Measurements from ENCODE around the gene EFNA3.

EFNA3 gene

GRCh38 chr1:155130272-155131006 lies 51.8 kb downstream of the EFNA3 start:
- TF ChIP-seq CTCF (IDR thresholded peaks at IDR 0.05; ENCODE audit: low read depth, low read length) = no peak
- peak overlapping the region; percentile 15 for H3K27ac ChIP-seq

GRCh38 chr1:155131285-155131684 lies 52.6 kb downstream of the EFNA3 start:
- H3K27me3 ChIP-seq (ENCODE audit: insufficient read depth, low read depth, severe bottlenecking) = peaks cover 16% of the 10 kb centered on the region
- no peaks in the 10 kb centered on the region for H3K9me3 ChIP-seq (ENCODE audit: severe bottlenecking)
- no peak overlapping the region for H3K27ac ChIP-seq
- no peak for DNase-seq
- TF ChIP-seq CTCF (IDR thresholded peaks at IDR 0.05; ENCODE audit: low read depth, low read length) = no peak
- H3K4me3 ChIP-seq (ENCODE audit: low read depth, low read length) = no peak overlapping the region
- H3K36me3 ChIP-seq = peaks cover 9% of the 10 kb centered on the region; the same call in 1 of the 2 replicates

More at GRCh38 chr1:155130272-155131006, 51.8 kb downstream of the EFNA3 start:
- peaks cover 16% of the 10 kb centered on the region for H3K27me3 ChIP-seq (ENCODE audit: insufficient read depth, low read depth, severe bottlenecking)
- H3K9me3 ChIP-seq (ENCODE audit: severe bottlenecking) = no peaks in the 10 kb centered on the region
- peak overlapping the region; percentile 0; the same call in 1 of the 2 replicates for H3K4me3 ChIP-seq (ENCODE audit: low read depth, low read length)
- H3K36me3 ChIP-seq = peaks cover 9% of the 10 kb centered on the region; the same call in 1 of the 2 replicates
- peak; percentile 76 for DNase-seq

- no peak for TF ChIP-seq CTCF (IDR thresholded peaks at IDR 0.05; ENCODE audit: low read depth, low read length)
- H3K27ac ChIP-seq = no peak overlapping the region
- H3K27me3 ChIP-seq (ENCODE audit: insufficient read depth, low read depth, severe bottlenecking) = peaks cover 14% of the 10 kb centered on the region
- H3K36me3 ChIP-seq = peaks cover 10% of the 10 kb centered on the region
- H3K9me3 ChIP-seq (ENCODE audit: severe bottlenecking) = no peaks in the 10 kb centered on the region
- no peak for DNase-seq
- no peak overlapping the region for H3K4me3 ChIP-seq (ENCODE audit: low read depth, low read length)
Observed at GRCh38 chr1:155131856-155132255, 53.2 kb downstream of the EFNA3 start.

GRCh38 chr1:155133799-155134281 lies 55.2 kb downstream of the EFNA3 start:
- DNase-seq = no peak
- Histone ChIP-seq H3K4me3 (ENCODE audit: low read depth, low read length) (no peak overlapping the region), H3K27me3 (ENCODE audit: insufficient read depth, low read depth, severe bottlenecking) (no peaks in the 10 kb centered on the region), H3K27ac (no peak overlapping the region), H3K36me3 (peaks cover 29% of the 10 kb centered on the region), H3K9me3 (ENCODE audit: severe bottlenecking) (no peaks in the 10 kb centered on the region)
- no peak for TF ChIP-seq CTCF (IDR thresholded peaks at IDR 0.05; ENCODE audit: low read depth, low read length)

- H3K4me3 ChIP-seq (ENCODE audit: low read depth, low read length) = no peak overlapping the region
- H3K27ac ChIP-seq = no peak overlapping the region
Observed at GRCh38 chr1:155134322-155134721, 55.7 kb downstream of the EFNA3 start.

More at GRCh38 chr1:155134322-155134721, 55.7 kb downstream of the EFNA3 start:
- DNase-seq = no peak
- TF ChIP-seq CTCF (IDR thresholded peaks at IDR 0.05; ENCODE audit: low read depth, low read length) = no peak
- Histone ChIP-seq H3K27me3 (ENCODE audit: insufficient read depth, low read depth, severe bottlenecking) (no peaks in the 10 kb centered on the region), H3K36me3 (peaks cover 31% of the 10 kb centered on the region), H3K9me3 (ENCODE audit: severe bottlenecking) (no peaks in the 10 kb centered on the region)
